CD4-positive, alpha-beta memory T cell (primary cell): ENCODE results near the gene SHOC2. TPM values are rescaled to one million over a fixed set of nuclear protein-coding genes. Genes with fewer than 3 reads are reported as not detected.
A peak's percentile ranks its signal among the peaks of the same experiment; 100 is the strongest.

ENCODE experiments used
- CTCF ChIA-PET: fragments of 350-600 bp; sonication (Branson Sonifier 250); formaldehyde crosslinking; loops from one replicate; lab custom pipeline; 2021; ENCODE audit warnings: inconsistent platforms; ENCODE audit not compliant: partially characterized antibody; lab: Charles Lee
- POLR2A ChIA-PET: fragments of 350-600 bp; sonication (Branson Sonifier 250); formaldehyde crosslinking; loops from one replicate; lab custom pipeline; 2021; ENCODE audit not compliant: partially characterized antibody; lab: Charles Lee
- DNase-seq, 5 donors: peaks; one replicate each; pipeline versions ENCODE4 v3.0.0 to v3.0.0-alpha.2; 2020 to 2022; ENCODE audit warnings: mixed read lengths in 1 of 5
- H3K27ac ChIP-seq: one replicate; pipeline ENCODE4 v1.7.0; 2013; ENCODE audit warnings: low read depth, low read length
- H3K27me3 ChIP-seq: 2 replicates; pipeline ENCODE4 v1.7.0; 2013; ENCODE audit warnings: mild to moderate bottlenecking, low read length, moderate library complexity; ENCODE audit not compliant: insufficient read depth
- H3K36me3 ChIP-seq: 2 replicates; pipeline ENCODE4 v1.7.0; 2013; ENCODE audit warnings: mild to moderate bottlenecking, low read length, moderate library complexity; ENCODE audit not compliant: insufficient read depth
- H3K4me1 ChIP-seq: 2 replicates; pipeline ENCODE4 v1.7.0; 2013; ENCODE audit warnings: mild to moderate bottlenecking, low read length, moderate library complexity; ENCODE audit not compliant: insufficient read depth
- H3K4me3 ChIP-seq, 2 donors: one replicate each; pipeline ENCODE4 v1.7.0; 2013; ENCODE audit warnings: low read length in 2 of 2, mild to moderate bottlenecking in 1 of 2
- H3K9me3 ChIP-seq, 2 donors: one replicate each; pipeline ENCODE4 v1.7.0; 2013; ENCODE audit warnings: low read length in 2 of 2, control low read depth in 1 of 2; ENCODE audit not compliant: control insufficient read depth in 1 of 2
- H3K27ac Mint-ChIP-seq, 7 donors: one replicate each; pipeline ENCODE4 v1.8.0; 2020 to 2021; ENCODE audit warnings: mixed read lengths in 7 of 7, mild to moderate bottlenecking in 6 of 7, inconsistent platforms in 3 of 7, moderate library complexity in 3 of 7
- H3K27me3 Mint-ChIP-seq, 2 donors: one replicate each; pipeline ENCODE4 v1.8.0; 2020 to 2021; ENCODE audit warnings: mixed read lengths in 2 of 2
- H3K36me3 Mint-ChIP-seq, 2 donors: one replicate each; pipeline ENCODE4 v1.8.0; 2020 to 2021; ENCODE audit warnings: mixed read lengths in 2 of 2, inconsistent platforms in 1 of 2, mild to moderate bottlenecking in 1 of 2
- H3K4me1 Mint-ChIP-seq, 4 donors: one replicate each; pipeline ENCODE4 v1.8.0; 2020 to 2021; ENCODE audit warnings: mixed read lengths in 4 of 4, mild to moderate bottlenecking in 1 of 4
- H3K4me3 Mint-ChIP-seq, 8 donors: one replicate each; pipeline ENCODE4 v1.8.0; 2020 to 2021; ENCODE audit warnings: mixed read lengths in 8 of 8, mild to moderate bottlenecking in 7 of 8, moderate library complexity in 6 of 8, inconsistent platforms in 3 of 8
- H3K9me3 Mint-ChIP-seq, 8 donors: one replicate each; pipeline ENCODE4 v1.8.0; 2020 to 2021; ENCODE audit warnings: mixed read lengths in 8 of 8, mild to moderate bottlenecking in 5 of 8, inconsistent platforms in 3 of 8, moderate library complexity in 1 of 8
- intact Hi-C: fragments of 100-400 bp; cut with micrococcal nuclease; formaldehyde crosslinking; loops from one replicate; pipeline ENCODE4 v1.15.1; 2023
- polyA plus RNA-seq, 2 donors: library from polyadenylated mRNA; unstranded; fragments of 300-500 nt; fragmentation: Illumina TruSeq; gene quantifications; one replicate each; pipeline ENCODE4 v1.2.3, GENCODE V29; 2021
- total RNA-seq, 2 experiments: library from RNA; stranded (reverse); gene quantifications; one replicate each; pipeline ENCODE4 v1.2.3, GENCODE V29; 2021

The SHOC2 gene
- total and polyA plus RNA-seq, 4 experiments from 2014 or later, result 49.8 to 69.4 (median 64.6) TPM

GRCh38 chr10:110883924-110884323, 35.5 kb upstream of the SHOC2 start:
- Histone ChIP-seq H3K27ac (no peak overlapping the region), H3K4me1 (peaks cover 81% of the 10 kb centered on the region)
- intact Hi-C loops, result no loop called here

GRCh38 chr10:110885932-110886674, 33.3 kb upstream of the SHOC2 start:
- peaks cover 52% of the 10 kb centered on the region for H3K36me3 ChIP-seq
- CTCF ChIA-PET, result interaction anchor here (1.3 to 2.6 kb wide), 3 partner anchors 28 to 140 kb away, joined by 4 to 14 read pairs (median 4); no protein-coding TSS in a partner anchor

More at GRCh38 chr10:110883924-110884323, 35.5 kb upstream of the SHOC2 start:
- no peak for DNase-seq
- Mint-ChIP-seq H3K27me3 (no peaks in the 10 kb centered on the region), H3K4me3 (peak overlapping the region; percentile 54 to 83 (median 80)), H3K4me1 (peaks cover 52 to 83% (median 68%) of the 10 kb centered on the region in 4 donors), H3K27ac (peak overlapping the region; percentile 65 to 94 (median 80)), H3K9me3 (no peaks in the 10 kb centered on the region), H3K36me3 (peaks cover 50 to 65% of the 10 kb centered on the region in 2 donors)
- Histone ChIP-seq H3K36me3 (peaks cover 41% of the 10 kb centered on the region), H3K9me3 (no peaks in the 10 kb centered on the region), H3K4me3 (no peak overlapping the region), H3K27me3 (no peaks in the 10 kb centered on the region)
- CTCF ChIA-PET, result interaction anchor here (1.0 to 2.8 kb wide), 6 partner anchors 8 to 81 kb away, joined by 3 to 19 read pairs (median 4); no protein-coding TSS in a partner anchor
- POLR2A ChIA-PET, result interaction anchor here (1.1 to 2.7 kb wide), 5 partner anchors 12 to 80 kb away, joined by 3 to 10 read pairs (median 3); partner anchors contain the start of gene PDCD4

GRCh38 chr10:110887560-110887959, 31.8 kb upstream of the SHOC2 start:
- Mint-ChIP-seq H3K27me3 (no peaks in the 10 kb centered on the region), H3K9me3 (no peaks in the 10 kb centered on the region), H3K4me3 (peak overlapping the region in 1 of 8 donors; percentile 11), H3K36me3 (peaks cover 50 to 61% of the 10 kb centered on the region in 2 donors), H3K27ac (peak overlapping the region in 3 of 7 donors; percentile 24 to 82 (median 28)), H3K4me1 (peaks cover 35 to 73% (median 55%) of the 10 kb centered on the region in 4 donors)
- Histone ChIP-seq H3K27me3 (no peaks in the 10 kb centered on the region), H3K4me3 (no peak overlapping the region), H3K27ac (no peak overlapping the region), H3K36me3 (peaks cover 44% of the 10 kb centered on the region), H3K9me3 (no peaks in the 10 kb centered on the region), H3K4me1 (peaks cover 63% of the 10 kb centered on the region)
- CTCF ChIA-PET, result interaction anchor here (0.9 to 2.6 kb wide), 9 partner anchors 10 to 141 kb away, joined by 3 to 14 read pairs (median 3); no protein-coding TSS in a partner anchor
- no peak for DNase-seq
- POLR2A ChIA-PET, result interaction anchor here (0.8 to 2.2 kb wide), 11 partner anchors 9 to 85 kb away, joined by 3 to 9 read pairs (median 4); partner anchors contain the start of genes BBIP1, PDCD4 and SHOC2
- intact Hi-C loops, result no loop called here

More at GRCh38 chr10:110885932-110886674, 33.3 kb upstream of the SHOC2 start:
- Mint-ChIP-seq H3K4me3 (peak overlapping the region in 5 of 8 donors; percentile 1 to 57 (median 35)), H3K27me3 (no peaks in the 10 kb centered on the region), H3K36me3 (peaks cover 55 to 65% of the 10 kb centered on the region in 2 donors), H3K27ac (peak overlapping the region; percentile 5 to 84 (median 76)), H3K9me3 (no peaks in the 10 kb centered on the region), H3K4me1 (peaks cover 45 to 75% (median 60%) of the 10 kb centered on the region in 4 donors)
- H3K9me3 ChIP-seq, result no peaks in the 10 kb centered on the region
- peak overlapping the region; percentile 15 for H3K27ac ChIP-seq
- peaks cover 69% of the 10 kb centered on the region for H3K4me1 ChIP-seq
- POLR2A ChIA-PET, result interaction anchor here (0.9 to 2.2 kb wide), 7 partner anchors 8 to 84 kb away, joined by 3 to 9 read pairs (median 4); partner anchors contain the start of genes BBIP1 and SHOC2
- no peak for DNase-seq
- intact Hi-C loops, result no loop called here
- no peaks in the 10 kb centered on the region for H3K27me3 ChIP-seq
- H3K4me3 ChIP-seq, result no peak overlapping the region

- Mint-ChIP-seq H3K36me3 (peaks cover 43 to 69% of the 10 kb centered on the region in 2 donors), H3K4me1 (peaks cover 28 to 67% (median 52%) of the 10 kb centered on the region in 4 donors), H3K4me3 (no peak overlapping the region), H3K9me3 (no peaks in the 10 kb centered on the region), H3K27ac (peak overlapping the region in 3 of 7 donors; percentile 42 to 63 (median 59)), H3K27me3 (no peaks in the 10 kb centered on the region)
- POLR2A ChIA-PET, result interaction anchor here (1.2 to 2.3 kb wide), 5 partner anchors 8 to 146 kb away, joined by 4 to 15 read pairs (median 6); no protein-coding TSS in a partner anchor
- DNase-seq, result no peak
- H3K27ac ChIP-seq, result no peak overlapping the region
- intact Hi-C loops, result loop anchor here (1.0 to 10.0 kb wide), 7 partner anchors 10 to 702 kb away; partner anchors contain the start of genes BBIP1 and SHOC2
- peaks cover 51% of the 10 kb centered on the region for H3K4me1 ChIP-seq
- no peak overlapping the region for H3K4me3 ChIP-seq
- peaks cover 46% of the 10 kb centered on the region for H3K36me3 ChIP-seq
- CTCF ChIA-PET, result interaction anchor here (0.6 to 6.5 kb wide), 19 partner anchors 9 to 295 kb away, joined by 3 to 72 read pairs (median 4); no protein-coding TSS in a partner anchor
- no peaks in the 10 kb centered on the region for H3K9me3 ChIP-seq
- no peaks in the 10 kb centered on the region for H3K27me3 ChIP-seq
These were observed 26.7 kb upstream of the SHOC2 start for GRCh38 chr10:110892602-110893288.

- Mint-ChIP-seq H3K36me3 (peaks cover 43 to 73% of the 10 kb centered on the region in 2 donors), H3K4me1 (peaks cover 28 to 64% (median 50%) of the 10 kb centered on the region in 4 donors), H3K4me3 (no peak overlapping the region), H3K27ac (peak overlapping the region in 4 of 7 donors; percentile 0 to 43 (median 36)), H3K9me3 (no peaks in the 10 kb centered on the region), H3K27me3 (no peaks in the 10 kb centered on the region)
- CTCF ChIA-PET, result interaction anchor here (0.6 to 6.5 kb wide), 28 partner anchors 9 to 296 kb away, joined by 3 to 72 read pairs (median 4); no protein-coding TSS in a partner anchor
- peak in 4 of 5 donors; percentile 60 to 66 (median 64) for DNase-seq
- H3K36me3 ChIP-seq, result peaks cover 48% of the 10 kb centered on the region
- H3K27ac ChIP-seq, result peak overlapping the region; percentile 6
- POLR2A ChIA-PET, result interaction anchor here (0.7 to 2.3 kb wide), 9 partner anchors 9 to 147 kb away, joined by 3 to 15 read pairs (median 5); partner anchors contain the start of gene PDCD4
- peaks cover 49% of the 10 kb centered on the region for H3K4me1 ChIP-seq
- no peaks in the 10 kb centered on the region for H3K9me3 ChIP-seq
- intact Hi-C loops, result loop anchor here (1.0 to 10.0 kb wide), 5 partner anchors 25 to 701 kb away; partner anchors contain the start of genes BBIP1 and SHOC2
- H3K4me3 ChIP-seq, result no peak overlapping the region
- no peaks in the 10 kb centered on the region for H3K27me3 ChIP-seq
These were observed 25.7 kb upstream of the SHOC2 start for GRCh38 chr10:110893559-110894179.

GRCh38 chr10:110897184-110897583, 22.2 kb upstream of the SHOC2 start:
- no peaks in the 10 kb centered on the region for H3K27me3 ChIP-seq
- intact Hi-C loops, result loop anchor here (10.0 kb wide), 1 partner anchor 698 kb away; no protein-coding TSS in a partner anchor
- H3K4me1 Mint-ChIP-seq, result peaks cover 24 to 49% (median 41%) of the 10 kb centered on the region in 4 donors

More at GRCh38 chr10:110897184-110897583, 22.2 kb upstream of the SHOC2 start:
- H3K27ac Mint-ChIP-seq, result peak overlapping the region in 4 of 7 donors; percentile 32 to 57 (median 35)
- peaks cover 35% of the 10 kb centered on the region for H3K4me1 ChIP-seq
- H3K9me3 ChIP-seq, result no peaks in the 10 kb centered on the region
- H3K36me3 ChIP-seq, result peaks cover 33% of the 10 kb centered on the region
- no peak overlapping the region for H3K4me3 ChIP-seq
- no peak for DNase-seq
- CTCF ChIA-PET, result interaction anchor here (0.8 to 3.1 kb wide), 13 partner anchors 9 to 297 kb away, joined by 3 to 25 read pairs (median 4); partner anchors contain the start of gene BBIP1
- no peaks in the 10 kb centered on the region for H3K27me3 Mint-ChIP-seq
- H3K27ac ChIP-seq, result no peak overlapping the region
- POLR2A ChIA-PET, result interaction anchor here (0.6 to 2.9 kb wide), 12 partner anchors 9 to 157 kb away, joined by 3 to 14 read pairs (median 4); no protein-coding TSS in a partner anchor
- no peaks in the 10 kb centered on the region for H3K9me3 Mint-ChIP-seq
- peaks cover 23 to 81% of the 10 kb centered on the region in 2 donors for H3K36me3 Mint-ChIP-seq
- no peak overlapping the region for H3K4me3 Mint-ChIP-seq
